Inferior parietal cortex (tissue), 1 donor: ENCODE measurements around the gene HSP90AA1.

Source experiments
- DNase-seq: peaks from one replicate; pipeline ENCODE4 v3.0.0-alpha.2; 2016; ENCODE audit errors: extremely low spot score

Gene HSP90AA1

DNA sequence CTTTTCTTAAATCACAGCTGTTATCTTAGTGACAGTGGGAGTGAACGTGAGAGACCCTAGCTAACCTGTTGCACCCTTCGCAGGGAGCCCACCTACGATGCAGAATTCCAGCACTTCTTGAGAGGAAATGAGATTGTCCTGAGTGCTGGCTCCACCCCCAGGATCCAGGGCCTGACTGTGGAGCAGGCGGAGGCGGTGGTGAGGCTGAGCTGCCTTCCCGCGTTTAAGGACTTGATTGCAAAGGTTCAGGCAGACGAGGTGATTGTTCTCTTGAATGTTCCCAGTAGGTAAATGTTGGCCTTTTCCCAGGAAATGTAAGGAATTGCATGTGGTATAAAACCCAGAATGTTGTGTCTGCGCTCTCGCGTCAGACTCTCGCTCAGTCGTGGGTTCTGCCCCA is 46.7 kb downstream of the HSP90AA1 start:
- no peak for DNase-seq

DNA sequence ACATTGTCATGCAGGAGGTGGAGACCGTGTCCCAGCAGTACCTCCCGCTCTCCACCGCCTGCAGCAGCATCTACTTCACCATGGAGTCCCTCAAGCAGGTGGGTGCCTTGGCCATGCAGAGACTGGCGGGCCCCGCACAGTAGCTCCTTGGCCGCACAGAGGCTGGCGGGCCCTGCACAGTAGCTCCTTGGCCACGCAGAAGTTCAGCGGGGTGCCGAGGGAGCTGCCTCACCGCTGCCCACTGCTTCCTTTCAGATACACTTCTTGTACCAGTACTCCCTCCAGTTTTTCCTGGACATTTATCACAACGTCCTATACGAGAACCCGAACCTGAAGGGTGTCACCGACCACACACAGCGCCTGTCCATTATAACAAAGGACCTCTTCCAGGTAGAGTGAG is 47.7 kb downstream of the HSP90AA1 start:
- no peak for DNase-seq

DNA sequence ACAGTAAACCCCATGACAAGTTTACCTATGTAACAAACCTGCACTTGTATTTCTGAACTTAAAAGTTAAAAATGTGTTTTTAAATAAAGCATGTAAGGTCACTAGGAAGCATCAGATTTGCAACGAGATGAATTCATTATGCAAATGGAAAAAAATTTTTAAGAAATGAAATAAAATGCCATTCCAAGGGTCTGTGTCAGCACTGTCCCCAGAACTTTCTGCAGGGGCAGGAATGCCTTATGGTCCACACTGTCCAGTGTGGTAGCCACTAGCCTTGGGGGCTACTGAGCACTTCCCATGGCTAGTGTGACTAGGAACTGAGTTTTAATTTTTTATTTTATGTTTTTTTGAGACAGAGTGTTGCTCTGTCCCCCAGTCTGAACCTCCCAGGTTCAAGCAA is 49.2 kb downstream of the HSP90AA1 start:
- DNase-seq, result no peak

DNA sequence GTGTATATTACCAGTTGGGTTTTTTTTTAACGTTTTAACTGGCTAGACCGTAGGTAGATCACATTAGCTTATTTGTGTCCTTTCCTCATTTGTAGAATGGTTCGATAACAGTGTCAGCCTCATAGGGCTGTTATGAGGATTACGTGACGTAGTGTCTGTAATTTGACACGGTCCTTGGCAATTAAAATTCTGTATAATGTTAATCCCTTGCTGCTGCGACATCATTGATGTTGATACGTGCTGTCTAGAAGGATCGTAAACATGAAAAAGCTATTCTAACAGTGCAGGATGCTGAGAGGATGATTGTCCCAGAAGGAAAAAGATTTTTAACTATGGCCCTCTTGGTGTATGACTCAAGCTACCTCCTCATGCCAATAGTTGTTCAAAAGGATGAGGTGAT is 50.9 kb downstream of the HSP90AA1 start:
- DNase-seq, result no peak

DNA sequence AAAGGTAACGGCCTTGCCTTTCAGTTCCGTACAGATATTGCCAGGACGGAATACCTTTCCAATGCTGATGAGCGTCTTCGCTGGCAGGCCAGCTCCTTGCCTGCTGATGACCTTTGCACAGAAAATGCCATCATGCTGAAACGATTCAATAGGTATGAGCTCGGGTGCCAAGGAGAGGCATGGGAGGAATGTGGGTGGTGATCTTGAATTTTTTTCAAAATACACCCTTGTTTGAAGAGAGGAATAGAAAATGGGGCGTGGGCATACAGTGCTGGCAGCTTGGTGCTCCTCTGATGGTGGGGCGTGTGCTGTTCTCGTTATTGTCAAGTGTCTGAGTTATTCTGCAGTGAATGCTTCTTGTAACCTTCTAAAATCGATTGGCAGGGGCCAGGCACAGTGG is 52.5 kb downstream of the HSP90AA1 start:
- DNase-seq, result no peak

DNA sequence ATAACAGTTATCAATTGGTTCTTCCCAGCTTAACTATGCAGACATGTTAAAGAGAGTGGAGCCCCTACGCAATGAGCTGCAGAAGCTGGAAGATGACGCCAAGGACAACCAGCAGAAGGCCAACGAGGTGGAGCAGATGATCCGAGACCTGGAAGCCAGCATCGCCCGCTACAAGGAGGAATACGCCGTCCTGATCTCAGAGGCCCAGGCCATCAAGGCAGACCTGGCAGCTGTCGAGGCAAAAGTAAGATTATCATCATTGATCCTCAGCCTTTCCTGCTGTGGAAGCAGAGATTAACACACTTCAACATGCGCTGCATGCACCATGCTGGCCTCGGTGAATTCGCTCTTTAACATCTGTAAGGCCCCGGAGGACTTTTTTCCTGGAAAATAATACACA is 53.6 kb downstream of the HSP90AA1 start:
- no peak for DNase-seq
